ENCODE results near the gene SNX21. TPM values are rescaled to one million over a fixed set of nuclear protein-coding genes. Genes with fewer than 3 reads are reported as not detected.
A peak's percentile ranks its signal among the peaks of the same experiment; 100 is the strongest.

SNX21 gene
- polyA plus RNA-seq, 2 of the 4 experiments (the other 2 are of a cell fraction) = 4.0 to 7.0 TPM

GRCh38 chr20:45851501-45851900 lies 17.9 kb downstream of the SNX21 start:
- DNase-seq (ENCODE audit: low read depth in 1 of 2, low spot score in 1 of 2) = no peak
- no peak for FAIRE-seq
- no peak overlapping the region for H3K4me3 ChIP-seq
- ChIA-PET POLR2A (no interaction called here), CTCF (interaction anchor here (0.9 to 1.0 kb wide), 3 partner anchors 10 to 119 kb away, joined by 3 to 4 read pairs (median 3); no protein-coding TSS in a partner anchor)
- no peaks in the 10 kb centered on the region for H3K9me3 ChIP-seq
- H3K27ac ChIP-seq = no peak overlapping the region
- no peak overlapping the region for H3K4me2 ChIP-seq
- ATAC-seq = no peak
- peaks cover 8% of the 10 kb centered on the region; the same call in 2 of the 3 replicates for H3K4me1 ChIP-seq
- no peak for TF ChIP-seq GATA3 (IDR thresholded peaks at IDR 0.05; ENCODE audit: borderline replicate concordance)
- TF ChIP-seq KDM1A (IDR thresholded peaks at IDR 0.05; ENCODE audit: low read depth) = 0 out of 2 replicates have a peak, but pooled peaks have one; percentile 11
- TF ChIP-seq NPAS2 (CRISPR knock-in tag; IDR thresholded peaks at IDR 0.05; ENCODE audit: borderline replicate concordance) = no peak
- TF ChIP-seq RARB (CRISPR knock-in tag; IDR thresholded peaks at IDR 0.05) = no peak
- TF ChIP-seq ZNF302 (CRISPR knock-in tag; IDR thresholded peaks at IDR 0.05) = no peak
- no peak for TF ChIP-seq CBX8 (IDR thresholded peaks at IDR 0.05)
- TF ChIP-seq CHD2 (IDR thresholded peaks at IDR 0.05; ENCODE audit: low read length, partially characterized antibody) = no peak

GRCh38 chr20:45852326-45852725 lies 18.7 kb downstream of the SNX21 start:
- ChIA-PET POLR2A (no interaction called here), CTCF (interaction anchor here (0.6 kb wide), 1 partner anchor 13 kb away, joined by 3 read pairs; no protein-coding TSS in a partner anchor)
- FAIRE-seq = no peak

More at GRCh38 chr20:45852326-45852725, 18.7 kb downstream of the SNX21 start:
- no peak for TF ChIP-seq EHMT2 (IDR thresholded peaks at IDR 0.05; ENCODE audit: low read depth)
- no peak for TF ChIP-seq CBX8 (IDR thresholded peaks at IDR 0.05)
- no peak for TF ChIP-seq HOXA7 (CRISPR knock-in tag; IDR thresholded peaks at IDR 0.05)
- no peak for TF ChIP-seq RARB (CRISPR knock-in tag; IDR thresholded peaks at IDR 0.05)
- TF ChIP-seq PBX3 (IDR thresholded peaks at IDR 0.05) = no peak
- no peak for TF ChIP-seq REST (IDR thresholded peaks at IDR 0.05)
- no peak for TF ChIP-seq TFCP2L1 (CRISPR knock-in tag; IDR thresholded peaks at IDR 0.05)
- TF ChIP-seq BHLHE40 (IDR thresholded peaks at IDR 0.05; ENCODE audit: low read depth, low read length) = no peak
- no peak for TF ChIP-seq FOXS1 (CRISPR knock-in tag; IDR thresholded peaks at IDR 0.05)
- no peak for TF ChIP-seq E2F6 (IDR thresholded peaks at IDR 0.05; ENCODE audit: borderline replicate concordance, low read depth)
- no peak for TF ChIP-seq RNF2 (IDR thresholded peaks at IDR 0.05; ENCODE audit: borderline replicate concordance, low read depth)
- no peak for TF ChIP-seq KDM1A (IDR thresholded peaks at IDR 0.05; ENCODE audit: low read depth)
- no peak for TF ChIP-seq NPAS2 (CRISPR knock-in tag; IDR thresholded peaks at IDR 0.05; ENCODE audit: borderline replicate concordance)
- no peak for TF ChIP-seq USF2 (IDR thresholded peaks at IDR 0.05)
- no peak for TF ChIP-seq JUNB (IDR thresholded peaks at IDR 0.05)
- TF ChIP-seq KDM5A (IDR thresholded peaks at IDR 0.05) = no peak
- Histone ChIP-seq H3K4me1 (peaks cover 8% of the 10 kb centered on the region; the same call in 2 of the 3 replicates), H3K4me2 (no peak overlapping the region), H3K27ac (no peak overlapping the region), H3K9me3 (no peaks in the 10 kb centered on the region), H3K4me3 (no peak overlapping the region)
- ATAC-seq (no peak), DNase-seq (ENCODE audit: low read depth in 1 of 2, low spot score in 1 of 2) (no peak)
- WGBS (ENCODE audit: missing lambda C conversion rate) = 84% methylated on average over 6 of the region's 6 CpGs

All from A549 (cell line).